Ovary (tissue), 3 donors: ENCODE data around the gene XYLT2.

Experiments
- CTCF ChIP-seq, 3 donors: fragments of 450-650 bp in 2 of 3; fragments of 200-600 bp in 1 of 3; IDR thresholded peaks; one replicate each; pipeline versions ENCODE4 v1.5.1 to v1.8.0; 2016 to 2022; ENCODE audit warnings: antibody characterized with exemption in 3 of 3, mild to moderate bottlenecking in 1 of 3
- EP300 ChIP-seq: sonication (generic); formaldehyde crosslinking; IDR thresholded peaks from one replicate; pipeline ENCODE4 v1.6.1; 2017; ENCODE audit warnings: antibody characterized with exemption
- POLR2A ChIP-seq: fragments of 450-650 bp; IDR thresholded peaks from one replicate; pipeline ENCODE4 v1.6.1; 2017; ENCODE audit warnings: antibody characterized with exemption, mild to moderate bottlenecking, moderate library complexity
- donor health status: DM: no; HTN: no; CAD: no.

GRCh38 chr17:50325906-50326305, 20.0 kb upstream of the XYLT2 start:
- TF ChIP-seq CTCF (IDR thresholded peaks at IDR 0.05) (no peak), EP300 (no peak), POLR2A (no peak)
